PC-9 (cell line): ENCODE measurements around the gene ATRNL1. TPM values are rescaled to one million over a fixed set of nuclear protein-coding genes. Genes with fewer than 3 reads are reported as not detected.

Source experiments
- BruUV-seq: library from RNA; stranded (reverse); fragments of 400-500 nt; replicated peaks from 2 replicates; lab custom pipeline; 2021; lab: Mats Ljungman, UMichigan
- CTCF ChIA-PET: fragments of 300-600 bp; sonication (Branson Sonifier 250); formaldehyde crosslinking; loops from one replicate; lab custom pipeline; 2022; ENCODE audit warnings: antibody characterized with exemption; lab: Charles Lee
- POLR2A ChIA-PET: fragments of 300-600 bp; sonication (Branson Sonifier 250); formaldehyde crosslinking; loops from one replicate; lab custom pipeline; 2022; ENCODE audit warnings: antibody characterized with exemption; ENCODE audit not compliant: unreplicated experiment; lab: Charles Lee
- DNase-seq, 2 experiments: peaks; one replicate each; pipeline versions ENCODE4 v3.0.0 to v3.0.0-alpha.2; 2015 to 2022; ENCODE audit warnings: mixed read lengths in 1 of 2
- H2AFZ ChIP-seq: fragments of 200-600 bp; sonication (generic); 2 replicates; pipeline ENCODE4 v1.8.1; 2017; ENCODE audit warnings: antibody characterized with exemption
- H3F3A ChIP-seq: fragments of 200-600 bp; sonication (generic); 2 replicates; pipeline ENCODE4 v1.8.1; 2017; ENCODE audit warnings: antibody characterized with exemption, mild to moderate bottlenecking, low read depth; ENCODE audit not compliant: insufficient read depth
- H3K27ac ChIP-seq: fragments of 200-600 bp; sonication (generic); 2 replicates; pipeline ENCODE4 v1.6.1; 2016; ENCODE audit warnings: mixed run types
- H3K27me3 ChIP-seq: fragments of 200-600 bp; sonication (generic); 2 replicates; pipeline ENCODE4 v1.6.1; 2016; ENCODE audit warnings: low read depth, mixed run types; ENCODE audit not compliant: insufficient read depth
- H3K36me3 ChIP-seq: fragments of 200-600 bp; sonication (generic); 2 replicates; pipeline ENCODE4 v1.6.1; 2016; ENCODE audit warnings: low read depth, mixed run types
- H3K4me1 ChIP-seq: fragments of 200-600 bp; sonication (generic); replicated peaks from 2 replicates; pipeline ENCODE4 v1.6.1; 2016; ENCODE audit warnings: mixed run types; ENCODE audit not compliant: insufficient read depth
- H3K4me2 ChIP-seq: fragments of 200-600 bp; sonication (generic); 2 replicates; pipeline ENCODE4 v1.6.1; 2017; ENCODE audit warnings: mixed run types
- H3K4me3 ChIP-seq: fragments of 200-600 bp; sonication (generic); 2 replicates; pipeline ENCODE4 v1.6.1; 2016; ENCODE audit warnings: mixed run types
- H3K79me2 ChIP-seq: fragments of 200-600 bp; sonication (generic); 2 replicates; pipeline ENCODE4 v1.6.1; 2017; ENCODE audit warnings: low read depth, mixed run types
- H3K9me2 ChIP-seq: fragments of 200-600 bp; sonication (generic); 2 replicates; pipeline ENCODE4 v1.8.1; 2017; ENCODE audit warnings: mild to moderate bottlenecking; ENCODE audit not compliant: insufficient read depth
- H3K9me3 ChIP-seq: fragments of 200-600 bp; sonication (generic); 2 replicates; pipeline ENCODE4 v1.8.1; 2016; ENCODE audit warnings: low read depth; ENCODE audit not compliant: insufficient read depth
- H4K20me1 ChIP-seq: fragments of 200-600 bp; sonication (generic); 2 replicates; pipeline ENCODE4 v1.8.1; 2017; ENCODE audit not compliant: insufficient read depth
- CTCF ChIP-seq: fragments of 200-600 bp; sonication (generic); conservative IDR thresholded peaks from 2 replicates; pipeline ENCODE4 v1.6.1; 2017; ENCODE audit warnings: mixed run types, antibody characterized with exemption, mild to moderate bottlenecking, moderate library complexity
- EZH2 ChIP-seq: fragments of 200-600 bp; sonication (generic); IDR thresholded peaks from 2 replicates; pipeline ENCODE4 v1.8.0; 2017; ENCODE audit warnings: antibody characterized with exemption, low read depth
- intact Hi-C: fragments of 100-400 bp; cut with micrococcal nuclease; formaldehyde crosslinking; loops from one replicate; pipeline ENCODE4 v1.10.0; 2022; ENCODE audit not compliant: unreplicated experiment
- total RNA-seq: library from RNA; stranded (reverse); gene quantifications from 2 replicates; pipeline ENCODE4 v1.2.3, GENCODE V29; 2021

ATRNL1 gene
- total RNA-seq, 1 experiment from 2014 or later: not detected

- Histone ChIP-seq H3K9me2 (no peaks in the 10 kb centered on the region), H3K27me3 (no peaks in the 10 kb centered on the region), H3K4me1 (no peaks in the 10 kb centered on the region), H3F3A (no peaks in the 10 kb centered on the region), H3K27ac (no peak overlapping the region), H3K4me2 (no peak overlapping the region), H3K36me3 (no peaks in the 10 kb centered on the region), H2AFZ (no peak overlapping the region), H3K9me3 (no peaks in the 10 kb centered on the region), H4K20me1 (no peaks in the 10 kb centered on the region), H3K4me3 (no peak overlapping the region), H3K79me2 (no peaks in the 10 kb centered on the region)
- no peak for DNase-seq
- intact Hi-C loops: no loop called here
- ChIA-PET CTCF (no interaction called here), POLR2A (no interaction called here)
- TF ChIP-seq EZH2 (no peak), CTCF (no peak)
- no TSS peak for BruUV-seq
These were observed 668.9 kb downstream of the ATRNL1 start for GRCh38 chr10:115762029-115762428.

- Histone ChIP-seq H3K27ac (no peak overlapping the region), H3K9me3 (no peaks in the 10 kb centered on the region), H3K27me3 (no peaks in the 10 kb centered on the region), H3K4me2 (no peak overlapping the region), H4K20me1 (no peaks in the 10 kb centered on the region), H3K79me2 (no peaks in the 10 kb centered on the region), H3K4me1 (no peaks in the 10 kb centered on the region), H3K36me3 (no peaks in the 10 kb centered on the region), H3K9me2 (no peaks in the 10 kb centered on the region), H3K4me3 (no peak overlapping the region), H3F3A (no peaks in the 10 kb centered on the region), H2AFZ (no peak overlapping the region)
- no TSS peak for BruUV-seq
- no peak for DNase-seq
- CTCF ChIA-PET: no interaction called here
- intact Hi-C loops: no loop called here
- TF ChIP-seq EZH2 (no peak), CTCF (no peak)
- POLR2A ChIA-PET: no interaction called here
These were observed 678.6 kb downstream of the ATRNL1 start for GRCh38 chr10:115771755-115772154.

GRCh38 chr10:115772606-115773005 is 679.4 kb downstream of the ATRNL1 start:
- Histone ChIP-seq H3F3A (no peaks in the 10 kb centered on the region), H3K9me2 (no peaks in the 10 kb centered on the region), H2AFZ (no peak overlapping the region), H3K4me1 (no peaks in the 10 kb centered on the region), H4K20me1 (no peaks in the 10 kb centered on the region), H3K9me3 (no peaks in the 10 kb centered on the region), H3K27me3 (no peaks in the 10 kb centered on the region), H3K27ac (no peak overlapping the region), H3K79me2 (no peaks in the 10 kb centered on the region), H3K4me3 (no peak overlapping the region), H3K36me3 (no peaks in the 10 kb centered on the region), H3K4me2 (no peak overlapping the region)
- no TSS peak for BruUV-seq
- DNase-seq: no peak
- POLR2A ChIA-PET: no interaction called here
- CTCF ChIA-PET: no interaction called here
- TF ChIP-seq CTCF (no peak), EZH2 (no peak)
- intact Hi-C loops: no loop called here
